BE2C (cell line): ENCODE data around the gene APOL3.

ENCODE experiments used
- DNase-seq: peaks from one replicate; pipeline ENCODE4 v3.0.0-alpha.2; 2020
- H3K27me3 ChIP-seq: fragments of 250-450 bp; sonication (Bioruptor Pico); 2 replicates; pipeline ENCODE4 v1.5.1; 2020; ENCODE audit warnings: mild to moderate bottlenecking
- H3K36me3 ChIP-seq: fragments of 250-450 bp; sonication (Bioruptor Pico); 2 replicates; pipeline ENCODE4 v1.5.1; 2020; ENCODE audit warnings: mild to moderate bottlenecking
- H3K4me1 ChIP-seq: fragments of 250-450 bp; sonication (Bioruptor Pico); 2 replicates; pipeline ENCODE4 v1.5.1; 2020
- H3K4me3 ChIP-seq: 2 replicates; pipeline ENCODE4 v1.5.1; 2011; ENCODE audit warnings: low read depth, low read length
- H3K9me3 ChIP-seq: fragments of 250-450 bp; sonication (Bioruptor Pico); 2 replicates; pipeline ENCODE4 v1.5.1; 2020
- TF ChIP-seq, protein P1 (sequence below): IDR thresholded peaks from 2 replicates; pipeline ENCODE4 v1.5.1; 2012; ENCODE audit warnings: mild to moderate bottlenecking, low read depth, low read length

APOL3 gene

DNA sequence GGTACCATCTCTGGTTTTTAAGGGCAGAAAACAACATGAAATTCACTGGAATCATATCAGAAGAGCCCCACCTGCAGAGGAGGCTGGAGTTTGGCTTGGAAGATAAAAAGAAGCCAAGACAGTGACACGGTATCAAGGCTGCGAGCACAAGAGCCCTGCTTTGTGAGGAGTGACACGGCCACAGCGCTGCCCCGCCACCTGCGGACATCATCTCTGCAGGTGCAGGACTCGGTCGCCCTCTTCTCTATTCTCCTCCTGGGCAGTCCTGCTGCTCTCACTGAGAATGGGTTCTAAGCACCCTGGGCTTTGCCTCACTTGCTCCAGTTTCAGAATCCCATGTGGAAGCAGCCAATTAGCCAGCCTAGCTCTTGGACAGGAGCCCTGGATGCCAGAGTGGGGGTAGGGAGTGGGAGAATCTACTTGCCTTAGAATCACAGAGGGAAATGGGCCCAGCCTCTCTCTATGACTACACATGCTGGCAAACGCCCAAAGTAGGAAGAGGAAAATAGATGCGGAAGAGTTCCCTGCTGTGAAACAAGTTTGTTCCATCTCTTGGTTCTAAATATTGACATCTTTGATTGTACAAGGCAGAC lies 24.0 kb upstream of the APOL3 start:
- DNase-seq = no peak
- TF ChIP-seq, protein P1, sequence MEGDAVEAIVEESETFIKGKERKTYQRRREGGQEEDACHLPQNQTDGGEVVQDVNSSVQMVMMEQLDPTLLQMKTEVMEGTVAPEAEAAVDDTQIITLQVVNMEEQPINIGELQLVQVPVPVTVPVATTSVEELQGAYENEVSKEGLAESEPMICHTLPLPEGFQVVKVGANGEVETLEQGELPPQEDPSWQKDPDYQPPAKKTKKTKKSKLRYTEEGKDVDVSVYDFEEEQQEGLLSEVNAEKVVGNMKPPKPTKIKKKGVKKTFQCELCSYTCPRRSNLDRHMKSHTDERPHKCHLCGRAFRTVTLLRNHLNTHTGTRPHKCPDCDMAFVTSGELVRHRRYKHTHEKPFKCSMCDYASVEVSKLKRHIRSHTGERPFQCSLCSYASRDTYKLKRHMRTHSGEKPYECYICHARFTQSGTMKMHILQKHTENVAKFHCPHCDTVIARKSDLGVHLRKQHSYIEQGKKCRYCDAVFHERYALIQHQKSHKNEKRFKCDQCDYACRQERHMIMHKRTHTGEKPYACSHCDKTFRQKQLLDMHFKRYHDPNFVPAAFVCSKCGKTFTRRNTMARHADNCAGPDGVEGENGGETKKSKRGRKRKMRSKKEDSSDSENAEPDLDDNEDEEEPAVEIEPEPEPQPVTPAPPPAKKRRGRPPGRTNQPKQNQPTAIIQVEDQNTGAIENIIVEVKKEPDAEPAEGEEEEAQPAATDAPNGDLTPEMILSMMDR = no peak
- Histone ChIP-seq H3K4me3 (no peak overlapping the region), H3K27me3 (no peaks in the 10 kb centered on the region), H3K9me3 (no peaks in the 10 kb centered on the region), H3K4me1 (no peaks in the 10 kb centered on the region), H3K36me3 (no peaks in the 10 kb centered on the region)

DNA sequence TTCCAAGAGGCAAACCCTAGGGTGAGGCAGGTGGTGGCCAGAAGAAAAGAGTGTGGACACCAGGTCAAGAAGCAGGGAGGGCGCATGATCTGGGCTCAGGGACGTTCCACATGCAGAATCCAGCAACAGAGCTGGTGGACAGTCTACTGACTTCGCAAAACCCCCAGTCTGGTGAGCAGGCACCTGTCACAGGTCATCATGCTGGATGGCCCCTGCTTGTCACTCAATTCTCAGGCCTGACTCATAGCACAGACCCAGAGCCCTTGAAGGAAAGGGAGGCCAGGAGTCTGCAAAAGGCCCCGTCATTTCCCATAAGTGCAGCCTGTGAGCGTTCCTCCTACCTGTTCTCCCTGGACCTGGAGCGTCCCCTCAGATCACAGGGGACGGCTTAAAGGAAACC lies 22.9 kb upstream of the APOL3 start:
- Histone ChIP-seq H3K9me3 (no peaks in the 10 kb centered on the region), H3K36me3 (no peaks in the 10 kb centered on the region), H3K27me3 (no peaks in the 10 kb centered on the region), H3K4me3 (no peak overlapping the region), H3K4me1 (no peaks in the 10 kb centered on the region)
- TF ChIP-seq, protein P1 = no peak
- no peak for DNase-seq

DNA sequence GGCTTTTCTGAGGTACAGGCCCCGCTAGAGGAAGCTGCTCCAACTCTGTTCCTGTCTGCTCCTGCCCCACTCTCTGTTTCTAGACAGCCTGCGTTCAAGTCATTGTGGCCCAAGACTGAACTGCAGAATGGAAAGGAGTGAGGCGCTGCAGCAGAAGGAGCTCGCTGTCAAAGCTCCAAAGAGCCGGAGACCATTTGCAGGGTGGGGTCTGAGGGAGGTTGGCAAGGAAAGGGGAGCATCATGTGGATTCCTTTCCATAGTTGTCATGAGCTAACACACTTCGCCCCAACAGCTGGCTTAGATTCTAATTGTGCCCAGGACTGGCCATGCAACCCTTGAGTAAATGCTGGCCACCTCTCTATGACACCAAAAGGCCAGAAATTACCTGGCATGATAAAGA lies 22.3 kb upstream of the APOL3 start:
- H3K27me3 ChIP-seq = no peaks in the 10 kb centered on the region
- H3K4me3 ChIP-seq = no peak overlapping the region
- DNase-seq = no peak
- H3K36me3 ChIP-seq = no peaks in the 10 kb centered on the region
- TF ChIP-seq, protein P1 = no peak
- H3K4me1 ChIP-seq = no peaks in the 10 kb centered on the region
- no peaks in the 10 kb centered on the region for H3K9me3 ChIP-seq

DNA sequence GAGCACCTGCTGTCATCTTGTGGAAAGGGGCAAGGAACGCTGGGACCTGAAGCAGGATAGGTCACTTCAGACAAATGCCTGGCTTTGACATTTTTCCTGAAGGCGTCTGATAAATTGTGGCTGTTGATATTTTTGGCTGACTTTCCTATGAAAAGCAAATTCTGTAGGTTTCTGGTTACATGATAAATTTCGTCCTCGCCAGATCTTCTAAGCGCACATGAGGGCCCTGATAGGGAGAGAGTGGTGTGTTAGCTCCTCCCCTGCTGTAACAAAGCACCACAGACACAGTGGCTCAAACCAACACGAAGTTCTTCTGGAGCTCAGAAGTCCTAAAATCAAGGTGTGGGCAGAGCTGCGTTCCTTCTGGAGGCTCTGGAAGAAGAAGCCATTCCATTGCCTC lies 21.5 kb upstream of the APOL3 start:
- H3K4me3 ChIP-seq = no peak overlapping the region

DNA sequence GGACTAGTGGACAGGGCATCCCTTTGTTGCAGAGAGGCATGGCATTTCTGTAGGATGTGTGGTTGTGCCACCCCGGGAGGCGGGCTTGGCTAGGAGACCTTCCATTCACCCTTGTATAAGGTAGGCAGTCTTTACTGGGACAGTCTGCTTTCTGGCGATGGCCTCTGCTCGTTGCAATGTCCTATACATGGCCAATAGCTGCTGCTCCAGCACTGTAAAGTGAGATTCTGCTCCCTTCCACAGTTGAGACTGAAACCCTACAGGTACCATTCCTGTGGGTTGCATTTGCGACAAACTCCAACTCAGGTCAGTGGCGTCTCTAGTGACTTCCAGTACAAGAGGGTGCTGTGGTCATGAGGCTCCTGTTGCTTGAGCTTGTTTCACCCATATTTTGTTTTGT lies 20.4 kb upstream of the APOL3 start:
- no peaks in the 10 kb centered on the region for H3K4me1 ChIP-seq
- no peaks in the 10 kb centered on the region for H3K27me3 ChIP-seq
- H3K36me3 ChIP-seq = no peaks in the 10 kb centered on the region
- H3K4me3 ChIP-seq = no peak overlapping the region
- no peak for DNase-seq
- TF ChIP-seq, protein P1 = no peak
- no peaks in the 10 kb centered on the region for H3K9me3 ChIP-seq

More for the DNA sequence above, 21.5 kb upstream of the APOL3 start:
- Histone ChIP-seq H3K27me3 (no peaks in the 10 kb centered on the region), H3K4me1 (no peaks in the 10 kb centered on the region), H3K36me3 (no peaks in the 10 kb centered on the region), H3K9me3 (no peaks in the 10 kb centered on the region)
- no peak for DNase-seq
- TF ChIP-seq, protein P1 = no peak

DNA sequence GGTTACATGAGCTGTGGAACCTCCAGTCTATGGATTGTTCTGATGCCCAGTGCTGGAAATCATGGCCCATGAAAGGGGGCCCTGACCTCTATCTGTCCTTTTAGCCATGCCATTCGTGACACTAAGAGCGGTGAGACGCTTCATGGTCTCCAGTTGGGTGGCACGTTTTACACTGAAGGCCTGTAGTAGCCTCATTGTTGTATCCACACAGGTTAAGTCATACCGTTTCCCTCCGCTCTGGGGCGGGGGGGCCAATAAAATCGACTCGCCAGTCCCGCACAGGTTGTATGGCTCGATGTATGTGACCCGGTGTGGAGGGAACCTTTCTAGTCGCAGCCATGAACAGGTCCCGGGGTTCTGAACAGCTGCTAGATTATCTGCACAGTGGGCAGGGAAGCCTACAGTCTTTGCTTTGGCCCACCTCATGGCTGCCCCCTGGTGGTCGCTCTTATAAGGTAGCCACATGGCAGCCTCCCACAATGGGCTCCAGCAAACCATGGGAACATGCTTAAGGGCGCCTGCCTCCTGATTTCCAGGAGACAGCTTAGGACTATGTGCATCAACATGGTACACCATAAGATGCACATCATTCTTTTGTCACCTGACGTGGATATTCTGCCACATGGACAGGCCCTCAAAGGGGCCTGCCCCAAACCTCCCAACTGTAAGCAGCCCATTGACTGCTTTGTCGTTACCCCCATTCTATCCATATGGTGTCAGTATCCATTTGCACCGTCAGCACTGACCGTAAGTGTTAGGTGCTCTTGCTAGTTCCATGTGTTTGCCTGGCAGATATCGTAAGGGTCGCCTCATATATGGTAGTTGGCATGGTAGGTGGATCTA lies 19.7 kb upstream of the APOL3 start:
- peak; percentile 91 for DNase-seq
- Histone ChIP-seq H3K9me3 (no peaks in the 10 kb centered on the region), H3K4me1 (no peaks in the 10 kb centered on the region), H3K4me3 (no peak overlapping the region), H3K36me3 (no peaks in the 10 kb centered on the region), H3K27me3 (no peaks in the 10 kb centered on the region)
- TF ChIP-seq, protein P1 = peak; percentile 90
